Measurements from ENCODE around the gene GTF2F2.

Gene GTF2F2, protein sequence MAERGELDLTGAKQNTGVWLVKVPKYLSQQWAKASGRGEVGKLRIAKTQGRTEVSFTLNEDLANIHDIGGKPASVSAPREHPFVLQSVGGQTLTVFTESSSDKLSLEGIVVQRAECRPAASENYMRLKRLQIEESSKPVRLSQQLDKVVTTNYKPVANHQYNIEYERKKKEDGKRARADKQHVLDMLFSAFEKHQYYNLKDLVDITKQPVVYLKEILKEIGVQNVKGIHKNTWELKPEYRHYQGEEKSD

DNA sequence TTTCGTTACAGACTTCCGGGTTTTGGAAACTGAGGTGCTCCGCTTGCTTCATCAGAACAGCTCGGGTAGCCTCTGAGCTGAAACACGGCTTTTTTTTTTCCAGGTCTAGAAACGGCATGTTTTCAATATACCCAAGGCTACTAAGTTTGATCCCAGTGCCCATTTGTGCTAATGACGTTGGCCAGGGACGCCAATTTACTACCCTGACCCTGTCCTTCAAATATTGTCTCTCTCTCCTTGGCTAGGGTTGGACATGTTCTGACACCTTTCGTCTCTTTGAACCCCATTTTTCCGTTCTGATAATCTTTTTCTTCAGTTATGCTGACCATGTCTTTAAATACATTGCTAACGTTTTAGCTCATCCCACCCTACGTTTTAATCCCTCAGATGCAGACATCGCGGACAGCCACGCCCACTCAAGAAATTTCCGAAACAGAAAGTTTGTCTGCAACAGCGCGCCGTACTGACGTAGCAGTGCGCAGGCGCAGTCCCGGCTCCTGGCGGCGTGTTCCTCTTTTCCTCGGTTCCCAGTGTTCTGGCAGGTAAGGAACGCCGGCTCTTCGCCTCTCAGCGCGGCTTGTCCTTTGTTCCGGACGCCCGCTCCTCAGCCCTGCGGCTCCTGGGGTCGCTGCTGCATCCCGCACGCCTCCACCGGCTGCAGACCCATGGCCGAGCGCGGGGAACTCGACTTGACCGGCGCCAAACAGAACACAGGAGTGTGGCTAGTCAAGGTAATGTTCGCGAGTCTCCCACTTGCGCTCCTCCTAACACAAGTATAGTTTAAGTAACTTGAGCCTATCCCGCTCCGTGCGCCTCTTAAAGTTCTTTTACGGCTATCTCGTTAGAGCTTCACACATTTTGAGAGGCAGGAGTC, at the start of gene GTF2F2:
GTF2F2 (plus strand) TSS at position 520 of the 874 bp plus-strand sequence; CDS start at position 666, 146 bp downstream.
- H3K4me1 ChIP-seq (ENCODE audit: insufficient read depth, low read length), result peaks cover 21% of the 10 kb centered on the region
- peaks cover 2% of the 10 kb centered on the region for H3K9me3 ChIP-seq (ENCODE audit: low read length)
- no peaks in the 10 kb centered on the region for H3K36me3 ChIP-seq (ENCODE audit: insufficient read depth, low read length)
- H2AFZ ChIP-seq (ENCODE audit: low read depth, low read length), result peak within 1 kb of the TSS; percentile 76
- no peaks in the 10 kb centered on the region for H3K27me3 ChIP-seq (ENCODE audit: insufficient read depth, low read length)
- peak within 1 kb of the TSS; percentile 85 for H3K4me3 ChIP-seq (ENCODE audit: low read length)

DNA sequence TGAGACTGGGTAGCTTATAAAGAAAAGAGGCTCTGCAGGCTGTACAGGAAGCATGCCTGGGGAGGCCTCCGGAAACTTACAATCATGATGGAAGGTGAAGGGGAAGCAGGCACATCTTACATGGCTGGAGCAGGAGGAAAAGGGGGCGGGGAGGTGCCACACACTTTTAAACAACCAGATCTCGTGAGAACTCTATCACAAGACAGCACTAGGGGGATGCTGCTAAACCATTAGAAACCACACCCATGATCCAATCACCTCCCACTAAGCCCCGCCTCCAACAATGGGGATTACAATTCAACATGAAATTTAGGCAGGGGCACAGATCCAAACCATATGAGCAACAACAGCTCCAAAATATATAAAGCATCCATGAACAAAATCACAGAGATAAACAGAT, 46.5 kb upstream of the GTF2F2 start:
- Histone ChIP-seq H3K27me3 (ENCODE audit: insufficient read depth, low read length) (no peaks in the 10 kb centered on the region), H3K9me3 (ENCODE audit: low read length) (no peaks in the 10 kb centered on the region), H2AFZ (ENCODE audit: low read depth, low read length) (no peak overlapping the region), H3K4me1 (ENCODE audit: insufficient read depth, low read length) (no peaks in the 10 kb centered on the region), H3K4me3 (ENCODE audit: low read length) (no peak overlapping the region), H3K36me3 (ENCODE audit: insufficient read depth, low read length) (no peaks in the 10 kb centered on the region)

DNA sequence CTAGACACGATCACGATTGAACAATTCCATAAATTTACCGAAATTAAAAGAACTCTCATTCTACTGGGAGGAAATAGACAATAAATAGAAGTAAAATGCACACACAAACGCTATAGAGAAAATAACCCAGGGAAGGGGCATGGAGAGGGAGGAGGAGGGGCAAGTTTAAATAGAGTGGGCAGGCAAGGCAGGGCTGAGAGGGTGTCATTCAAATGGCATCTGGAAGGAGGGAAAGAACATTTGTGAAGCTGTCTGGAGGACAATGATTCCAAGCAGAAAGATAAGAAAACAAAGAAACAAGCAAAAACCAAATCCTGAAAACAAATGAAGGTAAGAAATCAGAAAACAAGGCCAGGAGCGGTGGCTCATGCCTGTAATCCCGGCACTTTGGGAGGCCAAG, 45.6 kb upstream of the GTF2F2 start:
- Histone ChIP-seq H3K4me1 (ENCODE audit: insufficient read depth, low read length) (no peaks in the 10 kb centered on the region), H3K9me3 (ENCODE audit: low read length) (no peaks in the 10 kb centered on the region), H3K27me3 (ENCODE audit: insufficient read depth, low read length) (no peaks in the 10 kb centered on the region), H3K36me3 (ENCODE audit: insufficient read depth, low read length) (no peaks in the 10 kb centered on the region), H2AFZ (ENCODE audit: low read depth, low read length) (no peak overlapping the region), H3K4me3 (ENCODE audit: low read length) (no peak overlapping the region)

DNA sequence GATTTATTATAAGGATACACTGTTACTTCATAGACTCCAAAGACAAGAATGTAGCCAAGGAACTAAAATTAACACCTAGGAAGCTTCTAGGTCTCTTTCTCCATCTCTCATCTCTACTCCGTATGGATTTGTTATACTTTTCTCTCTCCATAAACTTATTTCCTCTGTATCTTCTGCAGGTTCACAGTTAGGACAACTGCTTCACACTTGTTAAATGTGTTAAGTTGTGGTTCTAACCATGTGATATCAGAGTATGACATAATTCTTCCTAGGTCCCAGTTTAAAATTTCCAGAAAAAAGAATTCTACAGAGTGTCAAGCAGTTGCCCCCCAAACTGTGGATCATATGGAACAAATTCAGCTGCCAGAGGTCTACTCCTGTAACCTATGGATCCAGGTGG, 42.3 kb upstream of the GTF2F2 start:
- H3K27me3 ChIP-seq (ENCODE audit: insufficient read depth, low read length), result no peaks in the 10 kb centered on the region
- H3K9me3 ChIP-seq (ENCODE audit: low read length), result no peaks in the 10 kb centered on the region
- no peaks in the 10 kb centered on the region for H3K4me1 ChIP-seq (ENCODE audit: insufficient read depth, low read length)
- H2AFZ ChIP-seq (ENCODE audit: low read depth, low read length), result no peak overlapping the region
- H3K4me3 ChIP-seq (ENCODE audit: low read length), result no peak overlapping the region
- no peaks in the 10 kb centered on the region for H3K36me3 ChIP-seq (ENCODE audit: insufficient read depth, low read length)

DNA sequence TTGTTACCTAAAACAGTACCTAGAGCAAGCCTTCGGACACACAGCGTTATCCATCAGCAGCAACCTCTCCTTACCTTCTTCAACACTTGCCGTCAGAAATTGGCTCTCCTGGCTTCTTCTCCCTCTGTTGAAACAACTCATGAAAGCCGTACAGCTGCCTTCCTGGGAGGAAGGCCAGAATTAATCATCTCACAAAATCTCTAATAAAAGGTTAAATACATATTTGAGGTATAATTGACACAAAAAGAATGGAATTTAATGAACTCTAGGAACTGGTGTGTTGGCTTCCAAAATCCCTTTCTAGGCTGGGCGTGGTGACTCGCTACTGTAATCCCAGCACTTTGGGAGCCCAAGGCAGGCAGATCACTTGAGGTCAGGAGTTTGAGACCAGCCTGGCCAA, 37.3 kb upstream of the GTF2F2 start:
- H3K4me1 ChIP-seq (ENCODE audit: insufficient read depth, low read length), result no peaks in the 10 kb centered on the region
- H3K36me3 ChIP-seq (ENCODE audit: insufficient read depth, low read length), result no peaks in the 10 kb centered on the region
- H2AFZ ChIP-seq (ENCODE audit: low read depth, low read length), result no peak overlapping the region
- no peaks in the 10 kb centered on the region for H3K9me3 ChIP-seq (ENCODE audit: low read length)
- no peak overlapping the region for H3K4me3 ChIP-seq (ENCODE audit: low read length)
- H3K27me3 ChIP-seq (ENCODE audit: insufficient read depth, low read length), result no peaks in the 10 kb centered on the region

DNA sequence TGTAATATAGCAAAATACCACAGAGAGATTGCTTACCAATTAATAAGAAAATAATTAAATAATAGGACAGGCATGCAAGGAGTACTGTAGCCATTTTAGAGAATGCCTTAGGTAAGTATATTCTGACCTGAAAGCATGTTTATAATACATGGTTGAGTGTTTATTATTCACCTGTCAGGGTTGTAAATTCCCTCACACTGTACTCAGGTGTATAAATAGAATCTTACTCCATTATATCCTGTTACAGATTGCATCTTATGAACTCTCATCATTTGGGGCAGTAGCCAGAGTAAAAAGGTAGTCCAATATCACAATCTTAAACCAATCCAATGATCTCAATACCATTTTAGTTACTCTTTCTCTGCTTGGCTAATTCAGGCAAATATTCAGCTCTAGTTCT, 35.8 kb upstream of the GTF2F2 start:
- no peaks in the 10 kb centered on the region for H3K4me1 ChIP-seq (ENCODE audit: insufficient read depth, low read length)
- no peak overlapping the region for H3K4me3 ChIP-seq (ENCODE audit: low read length)
- H3K27me3 ChIP-seq (ENCODE audit: insufficient read depth, low read length), result no peaks in the 10 kb centered on the region
- no peak overlapping the region for H2AFZ ChIP-seq (ENCODE audit: low read depth, low read length)
- H3K9me3 ChIP-seq (ENCODE audit: low read length), result no peaks in the 10 kb centered on the region
- H3K36me3 ChIP-seq (ENCODE audit: insufficient read depth, low read length), result no peaks in the 10 kb centered on the region

DNA sequence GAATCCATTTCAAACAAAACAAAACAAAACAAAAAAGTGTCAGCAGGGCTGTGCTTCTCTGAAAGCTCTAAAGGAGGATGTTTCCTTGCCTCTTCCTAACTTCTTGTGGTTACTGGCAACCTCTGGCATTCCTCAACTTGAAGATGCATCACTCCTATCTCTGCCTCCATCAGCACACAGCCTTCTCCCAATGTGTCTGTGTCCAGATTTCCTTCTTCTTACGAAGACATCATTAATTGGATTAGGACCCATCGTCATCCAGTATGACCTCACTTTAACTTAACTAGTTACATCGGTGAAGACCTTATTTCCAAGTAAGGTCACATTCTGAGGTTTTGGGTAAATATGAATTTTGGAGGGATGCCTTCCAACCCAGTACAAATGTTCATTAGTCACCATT, 33.8 kb upstream of the GTF2F2 start:
- Histone ChIP-seq H3K4me1 (ENCODE audit: insufficient read depth, low read length) (no peaks in the 10 kb centered on the region), H3K9me3 (ENCODE audit: low read length) (no peaks in the 10 kb centered on the region), H3K4me3 (ENCODE audit: low read length) (no peak overlapping the region), H3K36me3 (ENCODE audit: insufficient read depth, low read length) (no peaks in the 10 kb centered on the region), H2AFZ (ENCODE audit: low read depth, low read length) (no peak overlapping the region), H3K27me3 (ENCODE audit: insufficient read depth, low read length) (no peaks in the 10 kb centered on the region)

DNA sequence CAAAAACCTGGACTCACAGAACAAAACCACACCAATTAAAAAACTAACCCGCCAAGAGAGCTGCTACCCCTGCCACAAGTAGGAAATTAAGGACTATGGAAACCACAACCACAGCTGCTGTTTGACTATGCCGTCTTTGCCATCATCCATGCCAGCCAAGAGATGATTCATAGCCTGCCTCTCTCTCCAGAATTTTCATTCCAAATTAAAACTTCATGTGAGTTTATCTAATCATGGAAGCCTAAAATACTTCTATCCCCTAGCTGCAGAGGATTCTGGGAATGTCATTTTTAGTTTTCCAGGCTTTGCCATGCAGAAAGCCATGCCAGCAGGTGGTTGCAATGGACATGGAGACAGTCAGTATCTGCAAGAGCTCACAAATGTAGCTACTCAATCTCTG, 27.6 kb upstream of the GTF2F2 start:
- Histone ChIP-seq H2AFZ (ENCODE audit: low read depth, low read length) (no peak overlapping the region), H3K9me3 (ENCODE audit: low read length) (no peaks in the 10 kb centered on the region), H3K4me3 (ENCODE audit: low read length) (no peak overlapping the region), H3K36me3 (ENCODE audit: insufficient read depth, low read length) (no peaks in the 10 kb centered on the region), H3K27me3 (ENCODE audit: insufficient read depth, low read length) (no peaks in the 10 kb centered on the region), H3K4me1 (ENCODE audit: insufficient read depth, low read length) (no peaks in the 10 kb centered on the region)

DNA sequence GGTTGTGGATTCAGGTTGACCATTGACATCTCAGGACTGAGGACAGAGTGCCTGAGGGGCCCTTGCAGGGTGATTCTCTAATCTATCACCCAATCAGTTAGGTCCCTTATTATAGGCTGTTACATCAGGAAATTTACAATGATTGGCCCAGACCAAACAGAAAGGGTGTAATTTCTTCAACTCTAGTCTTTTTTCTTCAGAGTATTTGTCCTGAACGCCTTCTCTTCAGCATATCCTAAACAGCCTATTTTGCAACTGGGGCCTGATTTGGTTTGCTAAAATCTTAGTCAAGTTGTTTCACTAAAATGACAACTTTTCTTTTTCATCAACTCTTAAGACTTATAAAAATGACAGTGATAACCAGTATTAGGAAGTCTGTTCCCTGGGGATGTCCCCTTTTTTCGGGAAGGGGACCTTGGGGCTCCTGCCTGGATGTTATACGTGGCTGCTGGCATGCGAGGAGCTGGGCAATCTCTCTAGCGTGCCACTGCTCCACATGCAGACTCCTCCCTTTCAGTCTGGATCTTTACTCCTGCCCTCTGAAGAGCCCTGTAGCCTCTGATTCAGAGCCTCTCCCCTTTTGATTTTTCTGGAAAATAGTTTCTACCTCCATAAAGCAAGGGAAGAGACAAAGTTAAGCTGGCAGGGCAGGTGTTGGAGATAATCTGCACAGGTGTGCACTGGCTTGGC, 19.6 kb upstream of the GTF2F2 start:
- no peak overlapping the region for H2AFZ ChIP-seq (ENCODE audit: low read depth, low read length)
- H3K27me3 ChIP-seq (ENCODE audit: insufficient read depth, low read length), result no peaks in the 10 kb centered on the region
- H3K36me3 ChIP-seq (ENCODE audit: insufficient read depth, low read length), result no peaks in the 10 kb centered on the region
- H3K9me3 ChIP-seq (ENCODE audit: low read length), result no peaks in the 10 kb centered on the region
- H3K4me1 ChIP-seq (ENCODE audit: insufficient read depth, low read length), result peaks cover 24% of the 10 kb centered on the region
- H3K4me3 ChIP-seq (ENCODE audit: low read length), result no peak overlapping the region

DNA sequence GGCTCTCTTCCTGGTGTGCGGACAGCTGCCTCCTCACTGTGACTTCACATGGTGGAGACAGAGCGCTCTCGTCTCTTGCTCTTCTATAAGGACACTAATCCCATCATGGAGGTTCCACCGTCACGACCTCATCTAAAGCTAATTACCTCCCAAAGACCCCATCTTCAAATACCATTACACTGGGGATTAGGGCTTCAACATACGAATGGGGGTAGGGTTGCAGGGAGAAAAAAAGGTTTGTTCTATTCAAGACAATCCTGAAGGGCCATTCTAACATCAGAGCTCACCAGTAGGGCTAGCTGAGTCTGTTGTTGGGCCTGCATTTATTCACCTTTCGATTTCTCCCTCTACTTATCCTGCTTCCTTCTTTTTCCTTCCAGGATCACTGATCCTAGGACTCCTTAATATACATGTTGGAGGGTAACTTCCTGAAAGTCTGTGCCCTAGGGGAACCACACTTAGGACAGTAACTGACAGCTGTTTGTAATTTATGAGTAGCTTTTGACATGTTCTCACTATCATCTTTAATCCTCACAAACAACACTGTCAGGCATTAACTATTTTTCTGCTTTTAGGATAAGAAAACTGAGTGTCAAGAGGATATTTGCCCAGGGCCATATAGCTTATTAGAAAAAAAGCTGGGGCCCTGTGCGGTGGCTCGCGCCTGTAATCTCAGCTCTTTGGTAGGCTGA, 18.8 kb upstream of the GTF2F2 start:
- Histone ChIP-seq H3K4me3 (ENCODE audit: low read length) (no peak overlapping the region), H3K9me3 (ENCODE audit: low read length) (no peaks in the 10 kb centered on the region), H2AFZ (ENCODE audit: low read depth, low read length) (no peak overlapping the region), H3K36me3 (ENCODE audit: insufficient read depth, low read length) (no peaks in the 10 kb centered on the region), H3K4me1 (ENCODE audit: insufficient read depth, low read length) (peaks cover 24% of the 10 kb centered on the region), H3K27me3 (ENCODE audit: insufficient read depth, low read length) (no peaks in the 10 kb centered on the region)

DNA sequence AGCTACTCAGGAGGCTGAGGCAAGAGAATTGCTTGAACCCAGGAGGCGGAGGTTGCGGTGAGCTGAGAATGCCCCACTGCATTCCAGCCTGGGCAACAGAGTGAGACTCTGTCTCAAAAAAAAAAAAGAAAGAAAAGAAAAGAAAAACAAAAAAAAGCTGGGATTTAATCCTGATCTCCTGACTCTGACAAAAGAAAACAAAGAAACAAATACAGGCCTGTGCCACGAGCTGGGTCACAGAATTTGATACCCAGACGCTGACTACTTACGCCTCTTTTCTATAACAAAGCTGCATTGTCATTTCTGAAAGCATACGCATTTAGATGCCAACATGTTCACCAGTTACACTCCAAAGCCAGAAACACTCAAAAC, 18.2 kb upstream of the GTF2F2 start:
- Histone ChIP-seq H3K9me3 (ENCODE audit: low read length) (no peaks in the 10 kb centered on the region), H3K36me3 (ENCODE audit: insufficient read depth, low read length) (no peaks in the 10 kb centered on the region), H3K4me3 (ENCODE audit: low read length) (peak overlapping the region; percentile 19), H3K27me3 (ENCODE audit: insufficient read depth, low read length) (no peaks in the 10 kb centered on the region), H3K4me1 (ENCODE audit: insufficient read depth, low read length) (peaks cover 24% of the 10 kb centered on the region), H2AFZ (ENCODE audit: low read depth, low read length) (peak overlapping the region; percentile 44)

DNA sequence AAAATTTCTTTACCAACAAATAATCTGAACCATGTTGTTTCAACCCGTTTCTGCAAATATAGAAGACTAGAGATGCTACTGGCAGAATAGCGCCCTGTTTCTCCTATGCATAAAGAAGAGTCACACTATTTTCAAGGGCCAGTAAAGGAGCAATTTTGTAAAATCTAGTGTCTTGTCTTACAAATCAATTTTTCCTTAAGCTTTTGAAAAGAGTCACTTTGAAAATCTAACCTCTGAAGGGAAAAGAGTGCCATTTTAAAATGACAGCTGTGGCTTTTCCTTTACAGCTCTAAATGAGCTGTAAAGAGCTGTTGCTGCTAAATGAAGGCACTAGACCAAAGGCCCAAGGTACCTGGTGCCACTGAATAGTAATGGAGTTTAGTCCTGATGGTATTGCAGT, 16.9 kb upstream of the GTF2F2 start:
- Histone ChIP-seq H3K4me1 (ENCODE audit: insufficient read depth, low read length) (peaks cover 24% of the 10 kb centered on the region), H2AFZ (ENCODE audit: low read depth, low read length) (no peak overlapping the region), H3K4me3 (ENCODE audit: low read length) (no peak overlapping the region), H3K9me3 (ENCODE audit: low read length) (no peaks in the 10 kb centered on the region), H3K27me3 (ENCODE audit: insufficient read depth, low read length) (no peaks in the 10 kb centered on the region), H3K36me3 (ENCODE audit: insufficient read depth, low read length) (no peaks in the 10 kb centered on the region)

DNA sequence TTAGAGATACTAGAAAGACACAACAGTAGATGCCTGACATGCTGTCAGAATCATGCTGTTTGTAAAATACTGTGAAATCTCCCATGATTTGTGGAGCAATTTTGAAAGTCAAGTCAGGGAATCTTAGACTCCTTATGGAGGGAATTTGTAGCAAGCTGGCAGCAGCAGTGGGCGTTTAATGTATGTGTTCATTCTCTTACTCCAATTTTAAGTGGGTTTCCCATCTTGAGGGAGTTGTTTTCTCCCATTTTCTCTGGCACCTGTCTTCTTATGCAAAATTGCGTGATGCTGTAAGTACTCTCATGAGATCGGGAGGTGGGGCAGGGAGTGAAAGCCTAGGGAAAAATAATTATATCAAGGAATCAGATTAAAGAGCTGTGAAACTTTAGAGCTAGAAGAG, 16.0 kb upstream of the GTF2F2 start:
- Histone ChIP-seq H3K36me3 (ENCODE audit: insufficient read depth, low read length) (no peaks in the 10 kb centered on the region), H2AFZ (ENCODE audit: low read depth, low read length) (no peak overlapping the region), H3K9me3 (ENCODE audit: low read length) (no peaks in the 10 kb centered on the region), H3K4me1 (ENCODE audit: insufficient read depth, low read length) (peaks cover 26% of the 10 kb centered on the region), H3K4me3 (ENCODE audit: low read length) (no peak overlapping the region), H3K27me3 (ENCODE audit: insufficient read depth, low read length) (no peaks in the 10 kb centered on the region)
